Gastrocnemius medialis (tissue), 4 donors: Measurements from ENCODE around the gene FNDC10.

Experiments used
- CTCF ChIP-seq, 5 experiments: fragments of 450-650 bp in 3 of 5; fragments of 200-600 bp in 2 of 5; sonication (generic) in 2 of 5; IDR thresholded peaks in 4 of 5; conservative IDR thresholded peaks in 1 of 5; 1 replicate in 4 of 5; 2 replicates in 1 of 5; pipeline ENCODE4 v1.5.1; 2016 to 2019; ENCODE audit warnings: antibody characterized with exemption in 5 of 5, mild to moderate bottlenecking in 3 of 5, moderate library complexity in 3 of 5
- POLR2A ChIP-seq, 2 donors: fragments of 450-650 bp; IDR thresholded peaks; one replicate each; pipeline ENCODE4 v1.6.1; 2017; ENCODE audit warnings: antibody characterized with exemption in 2 of 2, mild to moderate bottlenecking in 2 of 2, moderate library complexity in 2 of 2

- TF ChIP-seq CTCF (IDR thresholded peaks at IDR 0.05 in 4 of 5, conservative IDR thresholded peaks at IDR 0.05 in 1 of 5) = no peak
- TF ChIP-seq POLR2A (IDR thresholded peaks at IDR 0.05) = no peak
These were observed 43.4 kb downstream of the FNDC10 start for GRCh38 chr1:1556505-1556904.
